GM21717 (cell line): ENCODE results near the gene GSDMA.
A peak's percentile ranks its signal among the peaks of the same experiment; 100 is the strongest.

Experiments
- ATAC-seq: cut with Tn5 transposase; IDR thresholded peaks from one replicate; pipeline ENCODE4 v1.9.1; 2021; ENCODE audit warnings: mild to moderate bottlenecking, moderate library complexity; ENCODE audit not compliant: unreplicated experiment

GSDMA gene, protein sequence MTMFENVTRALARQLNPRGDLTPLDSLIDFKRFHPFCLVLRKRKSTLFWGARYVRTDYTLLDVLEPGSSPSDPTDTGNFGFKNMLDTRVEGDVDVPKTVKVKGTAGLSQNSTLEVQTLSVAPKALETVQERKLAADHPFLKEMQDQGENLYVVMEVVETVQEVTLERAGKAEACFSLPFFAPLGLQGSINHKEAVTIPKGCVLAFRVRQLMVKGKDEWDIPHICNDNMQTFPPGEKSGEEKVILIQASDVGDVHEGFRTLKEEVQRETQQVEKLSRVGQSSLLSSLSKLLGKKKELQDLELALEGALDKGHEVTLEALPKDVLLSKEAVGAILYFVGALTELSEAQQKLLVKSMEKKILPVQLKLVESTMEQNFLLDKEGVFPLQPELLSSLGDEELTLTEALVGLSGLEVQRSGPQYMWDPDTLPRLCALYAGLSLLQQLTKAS

GRCh38 chr17:39962642-39963220 is at the start of gene GSDMA:
TSS of gene GSDMA (plus strand) at chr17:39963004. CDS start at chr17:39965688, 2,684 bp downstream.
- no peak for ATAC-seq

- ATAC-seq = no peak
These were observed 48.8 kb upstream of the GSDMA start for GRCh38 chr17:39913989-39914388.

GRCh38 chr17:39915559-39915958 is 47.2 kb upstream of the GSDMA start:
- no peak for ATAC-seq

DNA sequence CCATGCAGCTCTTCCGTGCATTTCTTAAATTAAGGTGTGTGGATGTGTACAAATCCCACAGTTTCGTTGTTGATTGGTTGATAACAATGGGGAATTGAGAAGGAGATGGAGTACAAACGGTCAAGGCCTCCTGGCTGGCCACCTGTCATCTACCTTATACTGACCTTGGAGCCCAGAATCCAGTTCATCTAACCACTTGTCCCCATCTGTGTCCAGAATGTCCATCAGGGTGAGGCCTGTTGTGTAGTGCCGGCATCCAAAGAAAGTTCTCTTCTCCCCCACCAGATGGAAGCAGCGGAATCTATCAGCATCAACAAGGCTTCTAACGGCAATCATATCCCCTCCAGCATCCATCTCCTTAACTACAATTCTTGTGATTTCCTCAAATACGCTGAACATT is 45.9 kb upstream of the GSDMA start:
- ATAC-seq = no peak

DNA sequence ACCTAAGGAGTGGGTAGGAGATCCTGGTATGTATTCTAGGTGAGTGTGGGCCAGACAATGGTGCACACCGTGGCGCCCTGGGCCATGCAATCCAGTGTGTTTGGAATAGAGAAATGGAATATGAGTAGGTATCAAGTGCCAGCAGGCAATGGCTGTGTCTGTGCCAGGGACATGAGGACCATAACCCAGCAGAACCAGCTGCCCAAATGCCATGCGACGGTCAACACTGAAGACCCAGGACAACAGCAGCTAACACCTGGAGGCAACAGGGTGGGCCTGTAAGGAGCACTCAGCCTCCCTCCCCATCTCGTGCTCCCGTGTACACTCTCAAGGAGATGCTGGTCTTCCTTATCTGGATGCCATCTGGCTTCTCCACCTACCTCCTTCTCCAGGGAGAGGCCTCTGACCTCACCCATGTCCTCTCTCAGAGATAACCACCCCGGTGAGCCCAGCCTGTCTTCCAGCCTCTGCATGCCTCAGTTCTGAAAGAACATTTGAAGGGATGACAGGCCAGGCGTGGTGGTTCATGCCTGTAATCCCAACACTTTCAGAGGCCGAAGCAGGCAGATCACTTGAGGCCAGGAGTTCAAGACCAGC is 43.6 kb upstream of the GSDMA start:
- no peak for ATAC-seq

DNA sequence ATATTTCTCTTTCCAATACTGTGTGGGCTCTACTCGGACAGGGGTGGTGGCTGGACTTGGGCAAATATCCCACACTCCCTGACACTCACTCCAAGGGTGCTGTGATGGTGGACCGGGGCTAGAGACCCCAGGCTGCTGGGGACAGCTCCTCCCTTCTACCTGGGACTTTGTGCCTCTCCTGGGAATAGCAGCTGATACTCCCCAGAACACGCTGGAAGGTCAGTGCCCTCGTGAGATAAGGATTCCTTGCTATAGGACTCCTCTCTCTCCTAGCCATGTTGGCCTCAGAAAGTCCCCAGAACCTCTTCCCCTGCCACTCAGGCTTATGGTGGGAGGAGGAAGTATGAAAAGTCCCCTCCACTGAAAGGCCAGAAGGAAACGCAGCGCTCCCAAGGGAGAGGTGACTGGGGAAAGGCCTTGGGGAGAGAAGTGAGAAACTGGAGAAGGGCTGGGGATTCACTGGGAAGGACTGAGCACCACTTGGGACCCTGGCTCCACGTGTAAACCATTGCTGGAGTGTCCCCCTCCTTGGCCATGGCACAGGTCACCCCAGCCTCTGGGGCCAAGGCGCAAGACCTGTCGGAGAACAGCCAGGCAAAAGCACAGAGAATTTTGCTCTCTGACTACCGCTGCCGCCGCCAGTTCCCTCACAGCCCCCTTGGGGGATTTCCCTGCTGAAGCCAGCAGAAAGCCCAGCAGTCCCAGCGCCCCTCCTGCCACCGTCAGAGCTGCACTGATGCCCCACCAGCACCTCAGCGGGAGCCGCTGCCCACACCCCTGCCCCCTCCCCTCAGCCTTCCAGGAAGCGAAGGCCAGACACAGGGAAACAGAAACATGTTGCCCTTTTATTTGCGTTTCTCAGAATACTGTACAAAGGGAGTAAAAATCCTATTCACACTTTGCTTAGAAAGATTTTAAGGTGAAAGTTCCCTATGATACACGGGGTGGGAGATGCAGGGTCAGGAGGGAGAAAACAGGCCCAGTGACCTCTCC is 42.3 kb upstream of the GSDMA start:
- ATAC-seq = no peak

- no peak for ATAC-seq
These were observed 41.5 kb upstream of the GSDMA start for GRCh38 chr17:39921323-39921722.

DNA sequence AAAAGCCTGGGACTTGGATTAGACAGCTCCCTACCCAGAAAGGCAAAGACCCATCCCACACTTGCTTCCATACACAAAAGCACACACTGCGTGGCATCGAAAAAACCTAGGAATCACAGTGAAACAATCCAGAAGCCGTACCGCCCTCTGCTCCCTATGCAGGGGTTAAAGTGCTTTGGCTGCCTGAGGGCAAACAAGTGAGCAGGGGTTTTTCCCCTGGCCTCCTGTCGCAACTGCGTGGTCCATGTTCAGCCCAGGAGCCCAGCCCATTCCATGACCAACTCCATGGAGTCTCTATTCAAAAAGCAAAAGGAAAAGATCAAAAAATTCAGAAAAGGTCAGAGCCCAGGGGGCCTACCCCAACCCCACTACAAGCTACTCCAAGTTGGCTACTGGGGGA is 40.8 kb upstream of the GSDMA start:
- ATAC-seq = no peak

DNA sequence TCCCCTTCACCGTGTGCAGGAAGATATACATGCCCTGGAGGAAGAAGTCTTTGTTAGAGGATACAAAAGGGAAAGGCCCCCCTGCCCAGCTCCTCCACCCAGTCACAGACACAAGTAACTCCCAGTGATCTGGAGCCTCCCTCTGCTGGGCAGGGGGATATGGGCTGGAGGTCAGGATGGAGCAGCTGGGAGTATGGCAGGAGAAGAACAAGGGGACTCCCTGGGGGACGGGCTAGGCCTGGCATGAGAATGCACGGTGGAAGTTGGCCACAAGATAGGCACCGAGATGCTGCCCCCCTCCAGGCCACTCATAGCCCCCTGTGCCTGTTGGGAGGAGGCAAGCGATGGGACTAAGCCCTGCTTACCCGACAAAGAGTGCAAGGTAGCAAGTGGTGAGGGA is 39.6 kb upstream of the GSDMA start:
- no peak for ATAC-seq

- ATAC-seq = no peak
These were observed 38.7 kb upstream of the GSDMA start for GRCh38 chr17:39923836-39924690.

DNA sequence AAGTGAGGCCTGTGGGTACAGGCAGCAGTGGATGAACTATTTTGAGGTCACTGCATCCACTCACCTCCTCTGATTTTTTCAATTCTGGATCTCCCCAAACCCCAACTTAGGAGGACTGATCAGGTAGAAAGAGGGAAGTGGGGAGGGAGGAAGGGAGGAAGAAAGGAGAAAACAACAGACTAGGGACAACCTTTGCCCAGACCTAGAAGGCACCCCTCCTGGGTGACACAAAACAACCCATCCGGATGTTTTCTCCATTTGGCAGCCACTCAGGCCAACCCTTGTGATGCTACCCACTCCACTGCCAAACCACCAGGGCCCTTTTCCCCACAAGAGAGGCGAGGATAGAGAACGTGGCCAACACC is 38.1 kb upstream of the GSDMA start:
- ATAC-seq = no peak

GRCh38 chr17:39925282-39926134 is 37.3 kb upstream of the GSDMA start:
- ATAC-seq = no peak

DNA sequence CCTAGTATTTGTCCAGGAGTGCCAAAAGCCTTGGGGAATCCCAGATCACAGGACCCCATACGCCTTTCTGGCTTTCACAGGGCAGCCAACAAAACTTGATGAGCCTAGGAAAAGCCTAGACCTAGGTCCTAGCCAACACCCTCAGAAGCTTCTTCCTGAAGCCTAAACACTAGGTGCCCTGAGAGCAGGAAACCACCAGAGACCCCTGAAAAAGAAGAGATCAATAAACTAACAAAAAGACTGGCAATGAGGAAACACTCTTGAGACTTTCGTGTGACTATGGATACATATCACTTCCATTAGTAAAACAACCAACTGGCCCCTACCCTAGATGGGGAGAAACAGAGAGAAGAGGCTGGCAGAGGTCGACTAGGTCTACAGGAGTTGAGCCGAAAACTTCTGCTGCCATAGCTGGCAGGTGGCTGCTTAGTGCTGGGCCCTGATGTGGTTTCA is 36.6 kb upstream of the GSDMA start:
- ATAC-seq = no peak

- ATAC-seq = peak; percentile 15
These were observed 36.2 kb upstream of the GSDMA start for GRCh38 chr17:39926588-39927100.

GRCh38 chr17:39927101-39927928 is 35.5 kb upstream of the GSDMA start, which contains the start of the genes LRRC3C and ORMDL3:
TSS of gene LRRC3C (plus strand) at chr17:39927732. CDS start at chr17:39941524, 13,792 bp downstream.
TSS of gene ORMDL3 (minus strand) at chr17:39927601. CDS start at chr17:39924203, 3,398 bp downstream.
- peak; percentile 54 for ATAC-seq

- peak; percentile 18 for ATAC-seq
These were observed 34.6 kb upstream of the GSDMA start for GRCh38 chr17:39927929-39928857.
